ENCODE data around the gene MTG2.
A peak's percentile ranks its signal among the peaks of the same experiment; 100 is the strongest.

MTG2 gene

DNA sequence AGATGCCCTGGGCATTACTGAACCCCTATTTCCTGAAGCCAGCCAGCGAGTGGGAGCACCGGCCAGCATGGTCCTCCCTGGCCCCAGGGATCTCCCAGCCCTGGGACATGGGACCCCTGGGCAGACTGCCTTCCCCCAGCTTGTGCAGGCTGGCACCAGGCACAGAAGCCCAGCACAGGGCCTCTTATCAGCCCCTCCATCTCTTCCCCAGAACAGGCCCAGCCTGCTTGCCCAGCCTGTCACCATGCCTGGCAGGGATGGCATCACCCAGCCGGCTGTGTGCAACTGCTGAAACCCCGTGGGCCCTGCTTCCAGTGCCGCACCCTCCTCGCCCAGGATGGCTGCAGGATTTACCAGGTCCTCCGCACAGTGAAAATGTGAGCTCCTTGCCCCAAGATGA is 49.4 kb downstream of the MTG2 start:
- no peak for DNase-seq (ENCODE audit: low read depth in 2 of 3, low spot score in 1 of 3)

DNA sequence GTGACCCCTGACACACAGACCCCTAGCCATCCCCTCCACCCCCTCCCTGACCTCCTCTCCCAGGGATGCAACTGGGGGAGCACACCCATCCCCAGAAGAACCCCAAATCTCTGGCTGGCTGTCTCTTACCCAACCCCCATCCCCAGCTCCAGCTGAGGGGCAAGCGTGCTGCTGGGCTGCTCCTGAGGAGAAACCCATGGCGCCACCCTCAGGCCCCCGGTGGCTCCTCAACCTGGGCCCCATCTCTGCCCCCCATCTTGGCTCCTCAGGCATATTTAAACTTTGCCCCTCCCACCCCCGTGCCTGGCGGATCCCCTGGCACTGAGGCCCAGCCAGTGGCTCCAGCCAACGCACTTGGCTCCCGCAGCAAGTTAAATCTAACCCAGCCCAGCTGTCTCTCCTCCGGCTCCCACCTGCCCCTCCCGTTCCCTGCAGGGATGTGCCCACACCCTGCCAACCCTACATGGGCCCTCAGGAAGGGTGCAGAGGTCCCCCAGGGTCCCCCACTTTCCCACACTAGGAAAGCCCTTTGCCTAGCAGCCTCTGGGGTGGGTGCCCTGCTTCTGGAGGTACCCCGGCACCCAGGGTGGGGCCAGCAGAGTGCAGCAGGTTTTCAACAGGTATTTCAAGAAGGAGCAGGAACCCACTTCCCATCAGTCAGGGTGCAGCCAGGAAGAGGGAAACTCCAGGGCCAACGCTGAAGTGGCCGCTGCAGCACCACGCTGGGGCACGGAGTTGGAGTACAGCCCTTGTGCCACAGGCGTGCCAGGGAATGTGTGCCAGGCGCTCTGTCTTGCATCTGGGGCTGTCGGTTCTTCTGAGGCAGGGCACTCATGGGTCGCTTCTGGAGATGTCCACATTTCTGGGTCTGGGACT is 50.2 kb downstream of the MTG2 start:
- no peak for DNase-seq (ENCODE audit: low read depth in 2 of 3, low spot score in 1 of 3)

DNA sequence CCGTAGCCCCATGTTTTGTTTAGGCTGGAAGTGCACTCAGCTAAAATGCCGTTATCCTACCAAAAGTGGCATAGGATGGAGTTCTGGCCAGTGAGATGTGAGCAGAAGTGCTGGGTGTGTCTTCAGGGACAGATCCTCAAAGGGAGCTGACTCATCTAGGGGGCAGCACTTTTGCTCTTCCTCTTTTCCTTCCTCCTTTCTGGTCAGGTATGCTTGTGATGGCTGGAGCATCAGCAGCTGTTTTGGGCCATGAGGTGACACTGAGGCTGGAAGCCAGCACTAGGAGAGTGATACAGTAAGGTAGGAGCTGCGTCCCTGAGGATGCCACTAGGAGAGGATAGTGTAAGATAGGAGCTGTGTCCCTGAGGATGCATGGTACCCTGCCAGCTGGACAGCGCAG is 50.9 kb downstream of the MTG2 start:
- DNase-seq (ENCODE audit: low read depth in 2 of 3, low spot score in 1 of 3): no peak

DNA sequence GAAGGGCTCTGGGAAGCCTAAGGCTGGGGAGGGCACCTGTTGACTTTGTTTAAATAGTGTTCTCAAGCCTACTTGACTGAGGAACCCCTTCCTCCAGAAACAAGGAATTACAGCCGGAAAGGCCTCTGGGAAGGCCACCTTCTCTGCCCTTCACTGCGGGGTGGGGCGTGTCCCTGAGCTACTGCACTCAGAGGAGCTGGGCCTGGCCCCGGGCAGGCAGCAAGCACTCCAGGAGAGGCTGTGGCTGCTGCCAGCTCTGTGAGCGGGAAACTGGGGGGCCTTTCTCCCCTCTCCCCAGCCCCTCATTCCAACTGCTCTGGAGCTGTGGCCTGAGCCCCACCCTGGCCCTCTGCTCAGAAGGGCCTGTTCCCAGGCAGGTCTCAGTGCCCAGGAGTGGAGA is 51.5 kb downstream of the MTG2 start:
- DNase-seq (ENCODE audit: low read depth in 2 of 3, low spot score in 1 of 3): no peak

- no peak for DNase-seq (ENCODE audit: low read depth in 2 of 3, low spot score in 1 of 3)
These were observed 52.4 kb downstream of the MTG2 start for GRCh38 chr20:62235001-62235776.

DNA sequence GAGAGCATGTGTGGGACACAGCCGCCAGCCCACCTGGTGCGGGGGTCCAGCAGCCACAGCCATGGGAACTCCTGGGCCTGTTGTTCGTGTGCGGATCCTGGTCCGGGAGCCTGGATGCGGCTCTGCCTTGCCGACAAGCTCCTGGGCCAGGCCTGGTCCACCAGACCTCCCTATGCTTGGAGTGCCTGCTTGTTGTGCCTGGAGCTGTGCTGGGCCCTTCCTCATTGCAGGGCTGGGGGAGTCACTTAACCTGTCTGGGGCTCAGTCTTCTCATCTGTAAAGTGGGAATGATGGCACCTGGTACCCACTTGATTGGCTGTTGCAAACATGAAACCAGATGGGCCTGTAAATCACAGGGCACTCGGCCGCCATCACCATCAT is 52.9 kb downstream of the MTG2 start:
- DNase-seq (ENCODE audit: low read depth in 2 of 3, low spot score in 1 of 3): no peak

GRCh38 chr20:62236200-62236599 is 53.4 kb downstream of the MTG2 start:
- DNase-seq (ENCODE audit: low read depth in 2 of 3, low spot score in 1 of 3): no peak

- no peak for DNase-seq (ENCODE audit: low read depth in 2 of 3, low spot score in 1 of 3)
These were observed 54.1 kb downstream of the MTG2 start for GRCh38 chr20:62236766-62237513.

GRCh38 chr20:62237514-62237800 is 54.6 kb downstream of the MTG2 start:
- DNase-seq (ENCODE audit: low read depth in 2 of 3, low spot score in 1 of 3): no peak

- peak; percentile 100 for DNase-seq (ENCODE audit: low read depth in 2 of 3, low spot score in 1 of 3)
These were observed 55.2 kb downstream of the MTG2 start, which contains the start of gene OSBPL2 for GRCh38 chr20:62237801-62238568. OSBPL2 (plus strand) TSS chr20:62238521; CDS start chr20:62256185, 17,664 bp downstream.

DNA sequence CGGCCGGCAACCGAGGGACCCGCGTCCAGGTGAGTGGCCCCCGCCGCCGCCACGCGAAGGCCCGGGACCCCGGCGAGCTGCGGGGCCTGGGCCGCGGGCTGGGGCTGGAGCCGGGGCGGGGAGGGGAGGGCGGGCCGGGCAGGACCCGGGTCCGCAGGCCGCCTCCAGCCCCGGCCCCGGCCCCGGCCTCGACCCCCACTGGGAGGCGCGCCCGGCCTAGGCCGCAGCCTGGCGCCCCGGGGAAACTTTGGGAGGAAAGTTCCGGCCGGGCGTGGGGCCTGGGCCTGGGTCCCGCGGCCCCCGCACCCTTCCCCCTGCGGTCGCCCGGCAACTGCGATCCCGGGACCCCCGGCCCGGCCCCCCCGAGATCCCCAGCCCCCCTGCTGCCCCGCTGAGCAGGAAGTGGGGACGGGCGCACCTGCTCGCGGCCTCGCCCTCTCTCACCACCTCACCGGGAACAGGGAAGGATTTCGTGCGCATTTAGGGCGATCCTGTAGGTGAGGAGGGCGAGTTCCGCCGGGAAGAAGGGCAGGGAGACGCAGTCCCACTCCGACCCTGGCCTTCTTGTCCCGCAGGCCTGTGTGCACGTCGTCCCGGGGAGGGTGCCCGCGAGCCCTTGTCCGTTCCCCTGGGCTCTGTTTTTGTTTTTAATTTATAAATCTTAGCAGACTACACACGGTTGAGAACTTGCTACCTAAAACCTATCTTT is 55.9 kb downstream of the MTG2 start:
- no peak for DNase-seq (ENCODE audit: low read depth in 2 of 3, low spot score in 1 of 3)

DNA sequence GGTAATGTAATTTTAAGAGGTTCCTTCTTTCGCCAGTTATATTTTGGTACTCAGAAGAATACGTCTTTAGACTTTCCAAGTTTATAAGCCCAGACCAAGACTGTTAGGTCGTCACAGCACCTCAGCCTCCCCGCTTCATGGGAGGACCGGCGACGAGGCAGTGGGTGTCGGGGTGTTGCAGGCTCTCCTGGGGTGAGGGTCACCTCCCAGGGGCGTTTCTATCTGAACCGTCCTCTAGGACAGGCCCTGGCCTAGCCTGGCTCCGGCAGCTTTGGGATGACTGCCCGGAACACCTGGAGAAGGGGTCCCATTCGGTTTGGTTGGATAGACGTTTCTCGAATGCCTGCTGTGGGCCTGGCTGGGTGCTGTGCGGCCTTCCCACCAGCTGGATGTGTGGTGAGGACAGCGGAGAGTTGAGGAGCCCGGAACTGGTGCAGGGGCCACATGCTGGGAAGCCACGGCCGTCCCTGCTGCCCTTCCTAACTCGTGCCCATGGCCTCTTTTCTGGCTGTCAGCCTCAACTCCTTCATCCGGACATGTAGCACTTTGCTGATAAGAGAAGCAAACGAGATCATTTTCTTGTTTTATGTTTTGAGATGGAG is 56.6 kb downstream of the MTG2 start:
- DNase-seq (ENCODE audit: low read depth in 2 of 3, low spot score in 1 of 3): no peak

DNA sequence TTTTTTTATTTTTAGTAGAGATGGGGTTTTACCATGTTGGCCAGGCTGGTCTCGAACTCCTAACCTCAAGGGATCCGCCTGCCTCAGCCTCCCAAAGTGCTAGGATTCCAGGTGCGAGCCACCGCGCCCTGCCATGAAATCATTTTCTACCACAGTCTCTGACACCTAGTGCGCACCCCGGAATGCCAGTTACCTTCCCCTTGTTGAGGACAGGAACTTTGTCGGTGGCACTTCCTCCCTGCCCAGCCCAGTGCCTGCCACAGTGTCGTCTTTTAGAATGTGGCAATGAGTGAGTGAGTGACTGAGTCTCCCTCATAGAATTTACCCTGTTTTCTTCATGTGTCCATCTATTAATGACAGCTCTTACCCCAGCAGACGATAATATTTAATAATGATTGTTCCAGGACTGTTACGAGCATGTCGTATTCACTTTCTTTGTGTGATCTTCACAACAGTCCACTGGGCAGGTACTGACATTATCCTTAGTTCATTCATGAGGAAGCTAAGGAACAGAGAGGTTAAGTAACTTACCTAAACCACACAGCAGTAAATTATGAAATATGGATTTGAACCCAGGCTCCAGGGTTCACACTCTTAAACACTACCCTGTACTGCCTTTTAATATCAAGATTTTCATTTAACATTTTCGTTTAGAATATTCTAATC is 57.3 kb downstream of the MTG2 start:
- DNase-seq (ENCODE audit: low read depth in 2 of 3, low spot score in 1 of 3): no peak

- DNase-seq (ENCODE audit: low read depth in 2 of 3, low spot score in 1 of 3): no peak
These were observed 58.7 kb downstream of the MTG2 start for GRCh38 chr20:62241506-62241905.

DNA sequence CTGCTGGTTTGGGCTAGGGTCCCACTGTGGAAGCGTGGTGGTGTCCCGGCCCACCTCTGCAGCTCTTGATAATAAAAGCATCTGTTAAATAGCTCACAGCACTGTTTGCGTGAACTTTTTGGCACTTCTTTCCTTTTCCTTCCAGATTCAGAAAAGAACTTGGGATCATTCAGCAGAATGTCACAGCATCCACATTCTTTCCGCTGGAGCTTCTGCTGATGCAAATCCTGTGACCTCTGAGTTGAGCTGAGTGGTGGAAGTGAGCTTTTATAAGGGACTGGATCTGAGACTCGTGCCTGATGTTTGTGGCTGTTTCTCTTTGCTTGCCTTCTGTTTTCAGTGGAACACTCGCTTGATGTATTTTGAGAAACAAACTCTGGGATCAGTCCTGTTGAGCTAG is 59.3 kb downstream of the MTG2 start:
- DNase-seq (ENCODE audit: low read depth in 2 of 3, low spot score in 1 of 3): no peak

DNA sequence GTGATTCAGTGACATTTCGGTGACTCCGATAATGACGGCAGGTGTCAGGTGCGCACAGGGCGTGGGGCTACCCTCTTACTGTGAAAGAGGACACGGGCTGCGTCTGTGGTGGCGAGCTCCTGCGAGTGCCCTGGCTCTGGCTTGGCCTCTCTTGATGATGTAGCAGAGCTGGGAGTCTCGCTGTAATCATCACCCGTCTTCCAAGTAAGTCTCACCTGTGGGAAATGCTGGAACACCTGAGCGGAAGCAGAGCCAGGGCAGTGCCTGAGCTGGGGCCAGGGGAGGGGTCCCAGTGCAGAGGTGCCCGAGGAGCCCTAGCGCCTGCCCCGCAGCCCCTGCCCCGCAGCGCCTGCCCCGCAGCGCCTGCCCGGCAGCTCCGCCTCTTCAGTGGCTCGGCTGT is 60.3 kb downstream of the MTG2 start:
- DNase-seq (ENCODE audit: low read depth in 2 of 3, low spot score in 1 of 3): no peak

GRCh38 chr20:62243906-62244515 is 61.2 kb downstream of the MTG2 start:
- DNase-seq (ENCODE audit: low read depth in 2 of 3, low spot score in 1 of 3): no peak

DNA sequence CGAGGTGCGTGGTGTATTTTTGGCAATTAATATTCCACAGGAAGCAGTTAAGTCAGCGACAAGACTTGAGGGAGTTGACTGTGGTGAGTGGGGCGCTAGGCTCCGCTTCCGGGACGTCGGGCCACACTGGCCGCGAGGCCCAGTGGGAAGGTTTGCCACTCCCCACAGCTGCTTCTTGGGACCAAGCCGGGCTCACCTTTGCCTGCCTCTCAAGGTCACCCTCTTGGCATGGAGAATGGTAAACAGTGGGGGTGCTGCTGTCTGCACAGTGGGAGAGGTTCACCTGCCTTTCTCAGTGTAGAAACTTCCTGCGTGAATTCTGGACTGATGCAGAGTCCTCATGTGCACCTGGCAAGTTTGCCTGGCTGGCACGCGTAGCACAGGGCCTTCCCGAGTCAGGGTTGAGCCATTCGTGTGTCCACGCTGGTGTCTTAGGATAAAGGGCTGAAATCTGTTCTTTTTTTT is 61.8 kb downstream of the MTG2 start:
- no peak for DNase-seq (ENCODE audit: low read depth in 2 of 3, low spot score in 1 of 3)

- no peak for DNase-seq (ENCODE audit: low read depth in 2 of 3, low spot score in 1 of 3)
These were observed 63.1 kb downstream of the MTG2 start for GRCh38 chr20:62245911-62246280.
